Peyer's patch (tissue), 4 donors: ENCODE results near the gene MACROH2A2.

Experiments
- CTCF ChIP-seq, 6 experiments: fragments of 450-650 bp in 4 of 6; fragments of 200-600 bp in 2 of 6; sonication (generic) in 1 of 6; IDR thresholded peaks; one replicate each; pipeline ENCODE4 v1.5.1; 2017 to 2019; ENCODE audit warnings: antibody characterized with exemption in 6 of 6, mild to moderate bottlenecking in 3 of 6, moderate library complexity in 1 of 6
- POLR2A ChIP-seq, 2 donors: fragments of 450-650 bp; IDR thresholded peaks; one replicate each; pipeline ENCODE4 v1.5.1; 2017; ENCODE audit warnings: antibody characterized with exemption in 2 of 2, mild to moderate bottlenecking in 2 of 2, moderate library complexity in 2 of 2

DNA sequence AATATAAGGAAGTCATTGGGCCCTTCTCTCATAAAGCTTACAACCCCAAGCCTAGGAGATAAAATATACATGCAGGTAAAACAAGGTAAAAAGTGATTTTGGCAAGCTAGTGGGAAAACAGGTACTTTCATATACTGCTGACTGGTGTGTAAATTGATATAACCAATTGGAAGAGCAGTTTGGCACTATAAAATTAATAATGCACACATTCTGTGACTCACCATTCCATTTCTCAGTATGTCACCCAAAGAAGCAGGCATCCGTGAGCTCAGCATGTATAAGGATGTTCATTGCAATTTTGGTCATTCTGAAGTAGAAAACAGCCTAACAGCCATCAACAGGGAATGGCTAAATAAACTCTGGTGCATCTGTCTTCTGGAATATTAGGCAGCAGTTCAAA is 2.9 kb downstream of the MACROH2A2 start:
- TF ChIP-seq CTCF (IDR thresholded peaks at IDR 0.05) (no peak), POLR2A (IDR thresholded peaks at IDR 0.05) (no peak)
